ENCODE data around the gene COQ9.

The COQ9 gene

GRCh38 chr16:57464523-57464922 is 17.2 kb downstream of the COQ9 start (continued):
- TF ChIP-seq ZNF214 (tag by site-specific recombination; IDR thresholded peaks at IDR 0.05; ENCODE audit: borderline replicate concordance) = no peak

GRCh38 chr16:57468346-57468745 is 21.1 kb downstream of the COQ9 start:
- Histone ChIP-seq H3K27ac (ENCODE audit: extremely low read depth, low read depth, low read length) (no peak overlapping the region), H3K9me3 (ENCODE audit: control insufficient read depth, insufficient read depth, low read depth, low read length) (no peaks in the 10 kb centered on the region), H3K4me3 (ENCODE audit: low read depth, low read length) (no peak overlapping the region), H3K4me1 (ENCODE audit: control insufficient read depth, insufficient read depth, low read length) (no peaks in the 10 kb centered on the region; the same call in 1 of the 2 replicates), H3K36me3 (ENCODE audit: control insufficient read depth in 2 of 2, insufficient read depth in 1 of 2, low read length in 2 of 2) (peaks cover 28 to 98% of the 10 kb centered on the region in 2 experiments)
- no peak for TF ChIP-seq ZBTB7A (tag by site-specific recombination; IDR thresholded peaks at IDR 0.05; ENCODE audit: low read depth)
- no peak for TF ChIP-seq ZNF138 (tag by site-specific recombination; IDR thresholded peaks at IDR 0.05; ENCODE audit: borderline replicate concordance)
- no peak for TF ChIP-seq ZNF10 (tag by site-specific recombination; IDR thresholded peaks at IDR 0.05)
- no peak for TF ChIP-seq ZNF211 (tag by site-specific recombination; IDR thresholded peaks at IDR 0.05; ENCODE audit: low read depth)
- TF ChIP-seq ZFP3 (tag by site-specific recombination; IDR thresholded peaks at IDR 0.05; ENCODE audit: low read depth) = no peak
- TF ChIP-seq, protein P1, sequence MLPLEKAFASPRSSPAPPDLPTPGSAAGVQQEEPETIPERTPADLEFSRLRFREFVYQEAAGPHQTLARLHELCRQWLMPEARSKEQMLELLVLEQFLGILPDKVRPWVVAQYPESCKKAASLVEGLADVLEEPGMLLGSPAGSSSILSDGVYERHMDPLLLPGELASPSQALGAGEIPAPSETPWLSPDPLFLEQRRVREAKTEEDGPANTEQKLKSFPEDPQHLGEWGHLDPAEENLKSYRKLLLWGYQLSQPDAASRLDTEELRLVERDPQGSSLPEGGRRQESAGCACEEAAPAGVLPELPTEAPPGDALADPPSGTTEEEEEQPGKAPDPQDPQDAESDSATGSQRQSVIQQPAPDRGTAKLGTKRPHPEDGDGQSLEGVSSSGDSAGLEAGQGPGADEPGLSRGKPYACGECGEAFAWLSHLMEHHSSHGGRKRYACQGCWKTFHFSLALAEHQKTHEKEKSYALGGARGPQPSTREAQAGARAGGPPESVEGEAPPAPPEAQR (tag by site-specific recombination; IDR thresholded peaks at IDR 0.05) = no peak
- TF ChIP-seq ZNF239 (tag by site-specific recombination; IDR thresholded peaks at IDR 0.05) = no peak
- TF ChIP-seq ZNF223 (tag by site-specific recombination; IDR thresholded peaks at IDR 0.05) = no peak
- TF ChIP-seq HOXD13 (CRISPR knock-in tag; IDR thresholded peaks at IDR 0.05; ENCODE audit: borderline replicate concordance) = no peak
- ChIA-PET CTCF (no interaction called here), POLR2A (no interaction called here)

GRCh38 chr16:57469046-57469445 is 21.8 kb downstream of the COQ9 start:
- Histone ChIP-seq H3K4me3 (ENCODE audit: low read depth, low read length) (no peak overlapping the region), H3K4me1 (ENCODE audit: control insufficient read depth, insufficient read depth, low read length) (no peaks in the 10 kb centered on the region), H3K9me3 (ENCODE audit: control insufficient read depth, insufficient read depth, low read depth, low read length) (no peaks in the 10 kb centered on the region), H3K27ac (ENCODE audit: extremely low read depth, low read depth, low read length) (no peak overlapping the region), H3K36me3 (ENCODE audit: control insufficient read depth in 2 of 2, insufficient read depth in 1 of 2, low read length in 2 of 2) (peaks cover 24 to 98% of the 10 kb centered on the region in 2 experiments)
- ChIA-PET CTCF (no interaction called here), POLR2A (no interaction called here)
- no peak for TF ChIP-seq ZNF169 (tag by site-specific recombination; IDR thresholded peaks at IDR 0.05)
- no peak for TF ChIP-seq MEIS1 (CRISPR knock-in tag; IDR thresholded peaks at IDR 0.05; ENCODE audit: borderline replicate concordance)
- no peak for TF ChIP-seq ZNF112 (tag by site-specific recombination; IDR thresholded peaks at IDR 0.05)
- no peak for TF ChIP-seq ZNF23 (tag by site-specific recombination; IDR thresholded peaks at IDR 0.05; ENCODE audit: borderline replicate concordance)
- no peak for TF ChIP-seq MYNN (tag by site-specific recombination; IDR thresholded peaks at IDR 0.05; ENCODE audit: borderline replicate concordance)
- TF ChIP-seq ZNF48 (tag by site-specific recombination; IDR thresholded peaks at IDR 0.05) = no peak
- TF ChIP-seq IKZF3 (tag by site-specific recombination; IDR thresholded peaks at IDR 0.05) = no peak
- no peak for TF ChIP-seq ZNF19 (tag by site-specific recombination; IDR thresholded peaks at IDR 0.05; ENCODE audit: low read depth)
- TF ChIP-seq ZNF529 (tag by site-specific recombination; IDR thresholded peaks at IDR 0.05; ENCODE audit: insufficient replicate concordance) = no peak
- TF ChIP-seq ZNF114 (tag by site-specific recombination; IDR thresholded peaks at IDR 0.05) = no peak
- TF ChIP-seq ZNF292 (tag by site-specific recombination; IDR thresholded peaks at IDR 0.05; ENCODE audit: borderline replicate concordance, low read depth) = no peak
- no peak for TF ChIP-seq ZNF677 (tag by site-specific recombination; IDR thresholded peaks at IDR 0.05)
- no peak for TF ChIP-seq ZBTB17 (tag by site-specific recombination; IDR thresholded peaks at IDR 0.05)
- no peak for TF ChIP-seq ZNF544 (tag by site-specific recombination; IDR thresholded peaks at IDR 0.05)
- no peak for TF ChIP-seq ZEB2 (tag by site-specific recombination; IDR thresholded peaks at IDR 0.05)
- TF ChIP-seq SP3 (tag by site-specific recombination; IDR thresholded peaks at IDR 0.05) = no peak
- TF ChIP-seq ZNF335 (tag by site-specific recombination; conservative IDR thresholded peaks at IDR 0.05) = no peak
- TF ChIP-seq ZNF549 (tag by site-specific recombination; IDR thresholded peaks at IDR 0.05) = no peak
- TF ChIP-seq, protein P2, sequence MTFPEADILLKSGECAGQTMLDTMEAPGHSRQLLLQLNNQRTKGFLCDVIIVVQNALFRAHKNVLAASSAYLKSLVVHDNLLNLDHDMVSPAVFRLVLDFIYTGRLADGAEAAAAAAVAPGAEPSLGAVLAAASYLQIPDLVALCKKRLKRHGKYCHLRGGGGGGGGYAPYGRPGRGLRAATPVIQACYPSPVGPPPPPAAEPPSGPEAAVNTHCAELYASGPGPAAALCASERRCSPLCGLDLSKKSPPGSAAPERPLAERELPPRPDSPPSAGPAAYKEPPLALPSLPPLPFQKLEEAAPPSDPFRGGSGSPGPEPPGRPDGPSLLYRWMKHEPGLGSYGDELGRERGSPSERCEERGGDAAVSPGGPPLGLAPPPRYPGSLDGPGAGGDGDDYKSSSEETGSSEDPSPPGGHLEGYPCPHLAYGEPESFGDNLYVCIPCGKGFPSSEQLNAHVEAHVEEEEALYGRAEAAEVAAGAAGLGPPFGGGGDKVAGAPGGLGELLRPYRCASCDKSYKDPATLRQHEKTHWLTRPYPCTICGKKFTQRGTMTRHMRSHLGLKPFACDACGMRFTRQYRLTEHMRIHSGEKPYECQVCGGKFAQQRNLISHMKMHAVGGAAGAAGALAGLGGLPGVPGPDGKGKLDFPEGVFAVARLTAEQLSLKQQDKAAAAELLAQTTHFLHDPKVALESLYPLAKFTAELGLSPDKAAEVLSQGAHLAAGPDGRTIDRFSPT (tag by site-specific recombination; IDR thresholded peaks at IDR 0.05) = no peak
- TF ChIP-seq, protein P3, sequence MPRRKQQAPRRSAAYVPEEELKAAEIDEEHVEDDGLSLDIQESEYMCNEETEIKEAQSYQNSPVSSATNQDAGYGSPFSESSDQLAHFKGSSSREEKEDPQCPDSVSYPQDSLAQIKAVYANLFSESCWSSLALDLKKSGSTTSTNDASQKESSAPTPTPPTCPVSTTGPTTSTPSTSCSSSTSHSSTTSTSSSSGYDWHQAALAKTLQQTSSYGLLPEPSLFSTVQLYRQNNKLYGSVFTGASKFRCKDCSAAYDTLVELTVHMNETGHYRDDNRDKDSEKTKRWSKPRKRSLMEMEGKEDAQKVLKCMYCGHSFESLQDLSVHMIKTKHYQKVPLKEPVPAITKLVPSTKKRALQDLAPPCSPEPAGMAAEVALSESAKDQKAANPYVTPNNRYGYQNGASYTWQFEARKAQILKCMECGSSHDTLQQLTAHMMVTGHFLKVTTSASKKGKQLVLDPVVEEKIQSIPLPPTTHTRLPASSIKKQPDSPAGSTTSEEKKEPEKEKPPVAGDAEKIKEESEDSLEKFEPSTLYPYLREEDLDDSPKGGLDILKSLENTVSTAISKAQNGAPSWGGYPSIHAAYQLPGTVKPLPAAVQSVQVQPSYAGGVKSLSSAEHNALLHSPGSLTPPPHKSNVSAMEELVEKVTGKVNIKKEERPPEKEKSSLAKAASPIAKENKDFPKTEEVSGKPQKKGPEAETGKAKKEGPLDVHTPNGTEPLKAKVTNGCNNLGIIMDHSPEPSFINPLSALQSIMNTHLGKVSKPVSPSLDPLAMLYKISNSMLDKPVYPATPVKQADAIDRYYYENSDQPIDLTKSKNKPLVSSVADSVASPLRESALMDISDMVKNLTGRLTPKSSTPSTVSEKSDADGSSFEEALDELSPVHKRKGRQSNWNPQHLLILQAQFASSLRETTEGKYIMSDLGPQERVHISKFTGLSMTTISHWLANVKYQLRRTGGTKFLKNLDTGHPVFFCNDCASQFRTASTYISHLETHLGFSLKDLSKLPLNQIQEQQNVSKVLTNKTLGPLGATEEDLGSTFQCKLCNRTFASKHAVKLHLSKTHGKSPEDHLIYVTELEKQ (tag by site-specific recombination; IDR thresholded peaks at IDR 0.05; ENCODE audit: borderline replicate concordance) = no peak
